HL-60/S4 (cell line): ENCODE measurements around the gene FKBP14.

ENCODE experiments used
- in situ Hi-C: fragments of 300-500 bp; cut with MboI; formaldehyde crosslinking; loops from 2 replicates; pipeline ENCODE4 v1.14.3; 2022; ENCODE audit warnings: low sequenced_read_pairs

The FKBP14 gene

GRCh38 chr7:30038196-30038980, 11.9 kb upstream of the FKBP14 start:
- in situ Hi-C loops: no loop called here

DNA sequence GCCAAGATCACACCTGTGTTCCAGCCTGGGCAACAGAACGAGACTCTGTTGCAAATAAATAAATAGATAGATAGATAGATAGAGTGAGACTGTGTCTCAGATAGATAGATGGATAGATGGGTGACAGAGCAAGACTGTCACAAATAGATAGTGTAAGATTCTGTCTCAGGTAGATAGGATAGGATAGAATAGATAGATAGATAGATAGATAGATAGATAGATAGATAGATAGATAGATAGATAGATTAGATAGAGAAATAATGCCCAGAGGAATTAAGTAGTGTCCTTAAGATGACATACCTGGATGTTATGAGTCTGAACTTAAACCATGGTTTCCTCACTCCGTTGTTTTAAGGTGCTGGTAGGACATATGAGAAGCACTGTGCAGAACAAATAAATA, 9.7 kb upstream of the FKBP14 start:
- in situ Hi-C loops: no loop called here

DNA sequence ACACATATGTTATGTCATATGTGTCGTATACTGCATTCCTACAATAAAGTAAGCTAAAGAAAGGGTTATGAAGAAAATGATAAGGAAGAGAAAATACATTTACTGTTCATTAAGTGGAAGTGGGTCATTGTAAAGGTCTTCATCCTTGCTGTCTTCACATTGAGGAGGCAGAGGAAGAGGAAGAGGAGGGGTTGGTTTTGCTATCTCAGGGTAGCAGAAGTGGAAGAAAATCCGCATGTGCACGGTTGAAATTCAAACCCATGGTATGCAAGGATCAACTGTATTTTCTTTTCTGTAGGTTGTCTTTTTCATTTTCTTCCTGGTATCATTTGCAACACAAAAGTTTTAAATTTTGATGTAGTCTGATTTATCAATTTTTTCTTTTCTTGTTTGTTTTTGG, 8.0 kb upstream of the FKBP14 start:
- in situ Hi-C loops: no loop called here

DNA sequence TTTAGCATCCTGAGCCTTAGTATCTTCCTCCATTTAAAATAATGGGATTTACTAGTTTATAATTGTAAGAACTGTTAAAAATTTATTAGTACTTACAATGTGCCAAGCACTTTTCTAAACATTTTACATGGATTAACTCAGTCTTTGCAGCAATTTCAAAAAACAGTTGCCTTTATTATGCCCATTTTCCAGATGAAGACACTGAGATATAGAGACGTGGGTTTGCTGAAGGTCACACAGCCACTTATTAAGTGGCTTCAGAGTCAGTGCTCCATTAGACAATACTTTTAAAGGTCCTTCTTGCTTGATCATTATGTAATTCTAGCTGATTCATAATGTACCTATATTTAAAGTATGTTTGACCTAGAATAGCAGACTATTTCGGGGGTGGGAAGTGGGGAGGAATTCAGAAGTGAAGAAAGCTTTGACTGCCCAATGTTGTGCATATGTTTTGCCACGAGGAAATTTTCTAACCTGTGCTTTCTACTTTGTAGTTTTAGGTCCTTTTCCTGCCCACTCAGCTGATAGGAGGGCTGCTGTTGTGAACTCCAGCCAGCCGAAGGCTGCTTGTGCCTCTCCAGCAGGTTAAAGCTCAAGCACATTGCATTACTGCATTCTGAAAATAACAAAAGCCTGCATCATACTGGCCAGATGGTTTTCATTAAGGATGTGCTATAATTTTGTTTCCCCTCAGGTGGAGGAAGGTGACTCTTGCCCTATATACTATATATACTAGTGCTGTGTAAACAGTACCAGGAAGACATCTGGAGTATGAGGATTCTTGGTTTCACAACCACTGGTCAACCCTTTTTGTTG, 6.0 kb upstream of the FKBP14 start:
- in situ Hi-C loops: no loop called here

GRCh38 chr7:30029696-30030095, 3.2 kb upstream of the FKBP14 start:
- in situ Hi-C loops: no loop called here

- in situ Hi-C loops: no loop called here
These were observed 2.5 kb upstream of the FKBP14 start for GRCh38 chr7:30028749-30029635.

GRCh38 chr7:30028216-30028748, 1.8 kb upstream of the FKBP14 start, which contains the start of gene PLEKHA8:
Gene PLEKHA8, plus strand, starts transcription at chr7:30028412. Its CDS starts 351 bp downstream, at chr7:30028763.
- in situ Hi-C loops: no loop called here

DNA sequence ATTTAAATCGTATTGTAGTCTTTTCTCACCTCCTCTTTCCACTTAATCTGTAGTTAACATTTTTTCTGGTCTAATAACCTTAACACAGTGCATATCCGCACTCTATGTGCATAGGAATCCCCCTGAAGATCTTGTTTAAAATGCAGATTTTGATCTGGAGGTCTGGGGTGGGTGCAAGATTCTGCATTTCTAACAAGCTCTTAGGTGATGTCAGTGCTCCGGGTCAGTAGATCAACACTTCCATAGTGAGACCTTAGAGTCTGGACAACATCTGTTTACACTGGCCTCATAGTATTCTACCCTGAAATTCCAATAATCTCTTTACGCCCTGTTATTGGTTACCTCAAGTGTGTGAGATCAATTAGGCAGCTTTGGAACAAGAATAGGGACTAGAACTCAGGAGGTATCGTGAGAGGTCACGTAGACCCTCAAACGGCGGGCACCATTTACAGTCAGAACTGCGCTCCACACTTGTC, 1.3 kb upstream of the FKBP14 start:
- in situ Hi-C loops: no loop called here

GRCh38 chr7:30027065-30027456, 559 bp upstream of the FKBP14 start:
- in situ Hi-C loops: no loop called here

GRCh38 chr7:30023524-30023923, 3.0 kb downstream of the FKBP14 start:
- in situ Hi-C loops: no loop called here

DNA sequence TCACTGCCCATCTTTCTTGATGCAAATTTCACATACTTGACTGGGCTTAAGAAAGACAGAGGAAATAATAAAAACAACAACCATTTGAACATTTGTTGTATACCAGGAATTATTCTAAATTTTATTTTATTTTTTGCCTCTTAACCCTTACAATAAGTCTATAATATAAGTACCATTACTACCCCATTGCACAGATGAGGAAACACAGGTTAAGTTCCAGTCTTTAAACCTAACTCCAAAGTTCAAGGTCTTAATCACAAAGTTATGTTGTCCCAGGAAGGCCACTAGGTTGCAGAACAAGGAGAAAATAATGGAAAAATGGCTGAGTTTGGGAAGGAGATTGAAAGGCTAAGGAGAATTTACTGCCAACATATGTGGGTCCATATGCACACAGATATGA, 3.5 kb downstream of the FKBP14 start:
- in situ Hi-C loops: no loop called here

DNA sequence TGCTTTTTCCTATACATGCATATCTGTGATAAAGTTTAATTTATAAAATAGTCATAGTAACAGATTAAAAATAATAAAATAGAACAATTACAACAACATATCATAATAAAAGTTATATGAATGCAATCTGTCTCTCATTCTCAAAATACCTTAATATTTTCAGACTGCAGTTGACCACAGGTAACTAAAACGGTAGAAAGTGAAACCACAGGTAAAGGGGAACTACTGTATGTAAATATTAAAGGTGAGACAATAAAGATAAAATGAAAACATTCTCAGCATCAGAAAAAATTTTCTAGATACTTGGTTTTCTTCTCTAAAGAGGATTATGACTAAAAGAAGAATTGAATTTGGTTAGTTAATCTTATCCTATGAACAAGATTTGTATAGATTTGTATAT, 6.0 kb downstream of the FKBP14 start:
- in situ Hi-C loops: no loop called here

DNA sequence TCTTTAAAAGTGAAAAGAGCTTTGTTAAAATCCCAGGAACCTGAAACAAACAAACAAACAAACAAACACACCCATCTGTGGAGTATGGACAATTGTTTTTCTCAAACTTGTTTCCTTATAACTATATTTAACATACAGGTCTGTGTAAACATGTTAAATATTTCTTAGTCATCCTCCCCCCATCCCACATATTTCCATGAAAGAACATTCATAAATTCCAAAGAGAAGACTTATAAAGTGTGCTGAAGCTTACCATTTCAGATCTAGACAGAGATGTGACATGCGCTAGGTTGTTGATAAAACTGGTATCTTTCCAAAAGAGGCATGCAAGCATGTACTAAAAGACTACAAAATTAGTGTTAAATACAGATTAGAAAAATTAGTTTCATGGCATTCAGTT, 6.5 kb downstream of the FKBP14 start:
- in situ Hi-C loops: no loop called here

DNA sequence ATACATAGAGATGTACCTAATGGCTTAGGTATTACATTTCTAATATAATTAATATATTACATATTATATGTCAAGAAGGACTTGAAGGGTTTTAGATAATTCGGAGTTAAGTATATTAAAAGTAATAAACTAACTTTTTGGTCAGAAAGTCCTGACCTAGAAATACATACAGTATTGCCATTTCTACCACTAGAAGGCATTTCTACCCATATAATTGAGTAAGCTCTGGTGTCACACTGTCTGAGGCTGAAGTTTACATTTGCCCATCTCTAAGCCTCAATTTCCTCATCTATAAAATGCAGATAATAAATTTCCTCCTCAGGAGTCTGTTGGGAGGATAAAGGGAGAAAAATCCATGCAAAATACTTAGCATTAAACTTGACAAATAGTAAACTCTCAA, 7.1 kb downstream of the FKBP14 start:
- in situ Hi-C loops: no loop called here

GRCh38 chr7:30018451-30018850, 8.1 kb downstream of the FKBP14 start:
- in situ Hi-C loops: no loop called here

GRCh38 chr7:30012757-30013156, 13.7 kb downstream of the FKBP14 start:
- in situ Hi-C loops: no loop called here

GRCh38 chr7:30010021-30010420, 16.5 kb downstream of the FKBP14 start:
- in situ Hi-C loops: no loop called here

GRCh38 chr7:30005464-30005863, 21.0 kb downstream of the FKBP14 start:
- in situ Hi-C loops: no loop called here

DNA sequence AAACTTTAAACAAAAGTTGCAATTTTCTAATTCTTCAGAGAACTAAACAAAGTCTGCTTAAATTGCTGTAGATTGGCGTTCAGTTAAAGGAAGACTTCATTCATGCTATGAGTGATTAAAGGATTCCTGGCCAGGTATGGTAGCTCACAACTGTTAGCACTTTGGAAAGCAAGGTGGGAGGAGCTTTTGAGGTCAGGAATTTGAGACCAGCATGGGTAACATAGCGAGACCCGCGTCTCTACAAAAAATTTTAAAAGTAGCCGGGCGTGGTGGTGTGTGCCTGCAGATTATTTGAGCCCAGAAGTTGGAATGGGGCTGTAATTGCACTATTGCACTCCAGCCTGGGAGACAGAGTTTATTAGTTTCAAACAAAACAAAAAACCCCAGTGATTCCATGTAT, 23.4 kb downstream of the FKBP14 start:
- in situ Hi-C loops: no loop called here

GRCh38 chr7:30001998-30002397, 24.5 kb downstream of the FKBP14 start:
- in situ Hi-C loops: no loop called here

- in situ Hi-C loops: no loop called here
These were observed 28.0 kb downstream of the FKBP14 start for GRCh38 chr7:29998489-29998888.
